DMS 273 (cell line): Measurements from ENCODE around the gene NRXN3.

ENCODE experiments used
- DNase-seq: peaks from one replicate; lab custom pipeline; 2025; ENCODE audit not compliant: unreplicated experiment; lab: John Stamatoyannopoulos, UW

NRXN3 gene

GRCh38 chr14:79899610-79900009 is 1729.4 kb downstream of the NRXN3 start:
- DNase-seq, result no peak

GRCh38 chr14:79904497-79904896 is 1734.3 kb downstream of the NRXN3 start:
- DNase-seq, result no peak

- DNase-seq, result no peak
Measured at GRCh38 chr14:79906994-79907393, 1736.8 kb downstream of the NRXN3 start.

- DNase-seq, result no peak
Measured at GRCh38 chr14:79910086-79910485, 1739.9 kb downstream of the NRXN3 start.

- no peak for DNase-seq
Measured at GRCh38 chr14:79911744-79912143, 1741.6 kb downstream of the NRXN3 start.

GRCh38 chr14:79914595-79914994 is 1744.4 kb downstream of the NRXN3 start:
- DNase-seq, result no peak

- DNase-seq, result no peak
Measured at GRCh38 chr14:79915406-79915805, 1745.2 kb downstream of the NRXN3 start.

GRCh38 chr14:79916281-79916680 is 1746.1 kb downstream of the NRXN3 start:
- no peak for DNase-seq

GRCh38 chr14:79916892-79917291 is 1746.7 kb downstream of the NRXN3 start:
- no peak for DNase-seq
